NK-92 treated with Interleukin-12 subunit alpha and Interleukin-12 subunit beta, amount 100 ng/mL, for 24 hours (cell line): Measurements from ENCODE around the gene HSD11B1L.
"Not testable (repeated sequence)": the region's sequence is repeated elsewhere in the genome, so short reads cannot be mapped to it uniquely, and the experiment has no call there.

Experiments used
- DNase-seq: peaks from one replicate; lab custom pipeline; 2025; lab: John Stamatoyannopoulos, UW

The HSD11B1L gene

GRCh38 chr19:5686647-5687359 is 6.0 kb downstream of the HSD11B1L start:
- DNase-seq, result peak; percentile 88

- DNase-seq, result no peak
These were observed 6.8 kb downstream of the HSD11B1L start for GRCh38 chr19:5687360-5688198.

- DNase-seq, result not testable (repeated sequence)
These were observed 7.5 kb downstream of the HSD11B1L start for GRCh38 chr19:5688262-5688881.

- peak; percentile 97 for DNase-seq
These were observed 9.5 kb downstream of the HSD11B1L start, which contains the start of gene RPL36 for GRCh38 chr19:5690125-5690954. Gene RPL36, plus strand, starts transcription at chr19:5690295. Its CDS starts 213 bp downstream, at chr19:5690508.

GRCh38 chr19:5690955-5691821 is 10.4 kb downstream of the HSD11B1L start:
- no peak for DNase-seq

GRCh38 chr19:5691822-5692722 is 11.2 kb downstream of the HSD11B1L start:
- no peak for DNase-seq

GRCh38 chr19:5692723-5693194 is 11.9 kb downstream of the HSD11B1L start:
- no peak for DNase-seq

- DNase-seq, result no peak
These were observed 12.7 kb downstream of the HSD11B1L start for GRCh38 chr19:5693195-5694166.

GRCh38 chr19:5694167-5694955 is 13.5 kb downstream of the HSD11B1L start:
- DNase-seq, result no peak

- no peak for DNase-seq
These were observed 14.3 kb downstream of the HSD11B1L start for GRCh38 chr19:5694956-5695648.

GRCh38 chr19:5695649-5696195 is 14.9 kb downstream of the HSD11B1L start:
- DNase-seq, result no peak

GRCh38 chr19:5696196-5697021 is 15.6 kb downstream of the HSD11B1L start:
- DNase-seq, result no peak

- no peak for DNase-seq
These were observed 16.4 kb downstream of the HSD11B1L start for GRCh38 chr19:5697022-5697889.

- no peak for DNase-seq
These were observed 17.2 kb downstream of the HSD11B1L start for GRCh38 chr19:5697890-5698634.
